ENCODE data around the gene CHDH.

The CHDH gene

DNA sequence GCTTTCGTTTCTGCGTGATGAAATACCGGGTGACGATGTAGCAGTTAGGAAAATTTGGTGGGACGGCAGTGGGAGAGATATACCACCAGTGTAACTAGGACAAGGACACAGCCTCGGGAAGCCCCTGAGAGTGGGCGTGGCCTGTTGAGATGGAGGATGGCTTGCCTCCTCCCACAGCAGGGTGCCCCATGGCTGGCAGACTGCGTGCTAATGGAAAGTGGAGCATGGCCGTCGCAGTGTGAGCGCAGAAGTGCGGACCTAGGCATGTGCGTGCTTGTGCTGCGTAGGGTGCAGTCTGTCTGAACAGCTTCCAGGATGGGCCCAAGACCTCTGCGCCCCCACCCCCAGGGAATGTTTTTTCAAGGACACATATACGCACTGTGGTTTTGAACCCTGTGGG lies 56.8 kb downstream of the CHDH start:
- no peak for DNase-seq (ENCODE audit: low spot score)

DNA sequence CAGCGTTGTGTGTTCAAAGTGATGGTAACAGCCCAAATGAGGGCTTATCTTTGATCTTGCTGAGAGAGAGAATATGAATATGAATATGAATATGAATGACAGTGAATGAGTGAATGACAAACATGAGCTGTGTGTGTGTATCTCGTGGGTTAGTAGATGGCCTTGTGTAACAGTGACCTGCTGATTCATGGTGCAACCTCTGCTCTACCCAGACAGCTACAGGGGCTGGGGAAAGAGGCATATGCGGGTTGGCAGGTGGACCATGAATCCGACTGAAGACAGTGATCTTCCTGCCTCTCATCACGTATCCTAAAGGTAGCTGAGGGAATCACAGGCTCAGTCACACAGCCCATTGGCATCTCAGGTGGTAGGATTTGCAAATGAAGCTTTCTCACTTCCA lies 58.2 kb downstream of the CHDH start:
- no peak for DNase-seq (ENCODE audit: low spot score)

DNA sequence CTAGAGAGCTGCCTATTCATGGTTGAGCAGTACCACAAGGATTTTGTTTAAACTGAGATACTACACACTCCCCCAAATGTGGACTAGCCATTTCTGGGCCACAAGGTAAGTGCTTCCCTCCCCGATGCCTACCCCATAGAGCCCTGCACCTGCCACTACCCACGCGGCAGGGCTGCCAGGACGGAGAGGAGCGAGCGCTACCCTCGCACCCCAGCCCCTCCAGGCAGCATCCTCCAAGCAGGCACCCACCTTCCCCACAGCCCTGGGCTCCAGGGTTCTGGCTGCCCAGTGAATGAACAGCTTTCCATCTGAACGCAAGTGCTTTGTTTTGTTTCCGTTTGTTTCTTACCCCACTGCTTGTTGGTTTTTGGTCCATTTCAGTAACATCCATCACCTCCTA lies 59.2 kb downstream of the CHDH start:
- no peak for DNase-seq (ENCODE audit: low spot score)

DNA sequence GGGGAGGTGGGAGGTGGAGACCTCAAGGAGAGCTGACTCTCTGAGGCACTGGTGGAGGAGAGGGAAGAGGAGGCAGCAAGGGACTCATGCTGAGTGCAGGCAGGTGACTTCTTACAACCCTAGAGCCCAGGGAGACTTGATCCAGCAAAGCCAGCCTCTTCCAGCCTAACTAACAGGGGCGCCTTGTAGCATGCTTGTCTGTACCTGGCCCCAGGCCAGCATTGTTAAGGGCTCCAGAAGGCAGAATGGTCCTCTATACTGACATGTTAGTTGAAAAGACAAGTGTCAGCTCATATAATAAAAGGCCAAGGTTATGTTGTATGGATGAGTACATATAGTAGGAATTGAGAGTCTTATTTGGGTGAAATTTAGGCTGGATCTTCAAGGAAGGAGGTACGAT lies 65.4 kb downstream of the CHDH start:
- no peak for DNase-seq (ENCODE audit: low spot score)

DNA sequence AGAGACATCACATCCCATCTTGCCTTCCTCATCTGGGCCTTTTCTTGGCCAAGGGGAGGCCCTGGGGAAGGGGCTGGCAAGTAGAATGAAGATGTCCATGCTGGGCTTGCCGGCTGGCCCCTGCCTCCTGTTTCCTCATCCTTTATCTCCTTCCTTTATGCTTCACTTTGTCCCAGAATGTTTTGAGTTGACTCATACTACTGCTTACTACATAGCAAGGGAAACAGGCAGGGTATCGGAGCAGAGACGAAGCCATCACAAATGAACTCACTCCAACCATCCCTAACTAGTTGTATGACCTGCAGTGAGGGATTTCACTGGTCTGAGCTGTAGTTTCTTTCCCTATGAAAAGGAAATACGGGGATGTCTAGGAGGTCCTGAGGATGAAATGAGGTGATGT lies 66.0 kb downstream of the CHDH start:
- no peak for DNase-seq (ENCODE audit: low spot score)

DNA sequence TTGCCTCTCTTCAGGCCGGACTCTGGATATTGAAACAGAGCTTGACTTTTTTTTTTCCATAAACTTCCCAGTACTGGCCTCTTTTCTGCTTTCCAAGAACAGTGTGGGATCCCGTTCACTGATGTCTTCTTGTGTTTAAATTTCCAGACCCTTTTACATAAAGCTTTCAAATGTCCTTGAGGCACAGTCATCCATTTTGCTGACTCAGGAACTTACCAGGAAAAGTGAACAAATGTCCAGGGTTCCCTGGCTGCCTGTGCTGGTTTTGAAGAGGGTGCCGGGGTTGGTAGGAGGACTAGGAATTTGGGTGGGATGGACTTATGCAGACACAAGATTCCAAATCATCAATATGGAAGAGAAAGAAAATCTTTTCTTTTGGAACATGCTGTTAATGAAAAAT lies 68.1 kb downstream of the CHDH start:
- no peak for DNase-seq (ENCODE audit: low spot score)

DNA sequence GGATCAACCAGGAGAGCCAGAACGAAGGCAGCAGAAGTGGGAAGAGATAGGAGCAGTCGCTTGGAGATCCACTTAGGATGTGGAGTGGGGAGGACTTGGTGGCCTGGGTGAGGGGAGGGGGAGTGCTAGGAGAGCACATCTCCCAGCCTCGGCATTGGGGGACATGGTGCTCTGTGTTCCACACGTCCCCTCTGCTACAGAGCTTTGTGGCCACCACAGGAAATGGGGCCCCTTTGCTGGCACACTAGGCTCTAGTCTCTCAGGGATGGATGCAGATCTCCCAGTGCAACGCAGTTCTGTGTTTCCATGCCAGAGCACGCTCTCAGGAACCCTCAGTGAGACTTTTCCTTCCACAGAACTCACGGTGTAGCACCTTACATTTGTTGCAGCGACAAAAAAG lies 68.8 kb downstream of the CHDH start:
- DNase-seq (ENCODE audit: low spot score), result no peak

DNA sequence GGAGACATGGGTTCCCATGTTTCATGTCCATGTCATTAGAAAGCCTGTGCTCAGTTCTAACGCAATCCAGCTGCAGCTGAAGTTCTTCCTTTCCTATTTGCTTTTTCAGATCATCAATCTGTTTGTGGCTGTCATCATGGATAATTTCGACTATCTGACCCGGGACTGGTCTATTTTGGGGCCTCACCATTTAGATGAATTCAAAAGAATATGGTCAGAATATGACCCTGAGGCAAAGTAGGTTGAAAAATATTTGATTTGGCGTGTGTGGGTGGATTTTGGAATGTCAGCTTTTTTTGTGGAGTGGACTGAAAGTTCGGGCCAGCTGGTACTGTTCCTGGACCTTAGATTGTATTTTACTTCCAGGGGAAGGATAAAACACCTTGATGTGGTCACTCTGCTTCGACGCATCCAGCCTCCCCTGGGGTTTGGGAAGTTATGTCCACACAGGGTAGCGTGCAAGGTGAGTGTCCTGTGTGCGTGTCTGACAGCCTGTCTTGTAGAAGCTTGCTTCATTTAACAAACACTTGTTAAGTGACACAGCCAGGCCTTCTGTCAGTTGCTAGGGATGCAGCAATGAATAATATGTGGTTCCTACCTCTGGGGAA lies 69.6 kb downstream of the CHDH start:
- no peak for DNase-seq (ENCODE audit: low spot score)

DNA sequence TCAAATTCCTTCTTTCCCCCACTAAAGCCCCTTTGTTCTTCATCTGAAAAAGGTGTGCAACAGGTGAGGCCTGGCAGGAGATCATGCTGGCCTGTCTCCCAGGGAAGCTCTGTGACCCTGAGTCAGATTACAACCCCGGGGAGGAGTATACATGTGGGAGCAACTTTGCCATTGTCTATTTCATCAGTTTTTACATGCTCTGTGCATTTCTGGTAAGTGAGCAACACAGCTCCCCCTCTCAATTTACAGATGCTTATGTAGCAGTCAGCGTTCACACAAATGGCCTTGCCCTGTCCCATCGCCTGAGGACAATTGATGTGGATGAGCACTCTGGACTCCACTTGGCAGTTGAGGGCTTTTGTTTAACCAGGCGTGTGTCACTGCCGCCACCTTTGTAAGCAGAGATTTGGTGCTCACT lies 70.4 kb downstream of the CHDH start:
- DNase-seq (ENCODE audit: low spot score), result no peak

DNA sequence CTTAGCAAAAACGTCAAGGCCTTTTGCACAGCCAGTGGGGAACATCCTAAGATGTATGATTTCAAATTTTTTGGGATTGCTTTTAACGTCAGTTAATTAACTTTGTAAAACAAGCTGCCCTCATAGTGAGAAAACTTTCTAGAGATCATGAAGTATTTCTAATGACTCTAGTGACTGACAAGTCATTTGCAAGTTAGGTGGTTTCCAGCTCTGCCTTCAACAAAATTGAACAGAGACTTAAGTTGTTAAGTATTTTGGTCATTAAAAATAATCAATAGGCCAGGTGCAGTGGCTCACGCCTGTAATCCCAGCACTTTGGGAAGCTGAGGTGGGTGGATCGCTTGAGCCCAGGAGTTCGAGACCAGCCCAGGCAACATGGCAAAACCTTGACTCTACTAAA lies 71.2 kb downstream of the CHDH start:
- DNase-seq (ENCODE audit: low spot score), result no peak

DNA sequence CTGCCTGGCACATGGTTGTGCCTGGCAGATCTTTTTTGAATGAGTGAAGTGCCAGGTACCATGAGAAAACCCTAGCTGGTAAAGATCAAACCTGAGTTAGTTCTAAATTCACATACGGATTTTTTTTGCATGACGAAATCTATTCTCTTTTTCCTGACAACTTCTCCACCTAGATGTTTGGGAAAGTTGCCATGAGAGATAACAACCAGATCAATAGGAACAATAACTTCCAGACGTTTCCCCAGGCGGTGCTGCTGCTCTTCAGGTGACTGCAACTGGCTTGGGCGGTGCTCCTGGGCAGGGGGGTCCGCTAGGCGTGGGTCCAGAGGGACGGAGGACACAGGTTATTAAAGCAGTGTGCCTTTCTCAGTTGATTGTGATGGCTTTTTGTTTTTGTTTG lies 71.8 kb downstream of the CHDH start:
- DNase-seq (ENCODE audit: low spot score), result no peak

DNA sequence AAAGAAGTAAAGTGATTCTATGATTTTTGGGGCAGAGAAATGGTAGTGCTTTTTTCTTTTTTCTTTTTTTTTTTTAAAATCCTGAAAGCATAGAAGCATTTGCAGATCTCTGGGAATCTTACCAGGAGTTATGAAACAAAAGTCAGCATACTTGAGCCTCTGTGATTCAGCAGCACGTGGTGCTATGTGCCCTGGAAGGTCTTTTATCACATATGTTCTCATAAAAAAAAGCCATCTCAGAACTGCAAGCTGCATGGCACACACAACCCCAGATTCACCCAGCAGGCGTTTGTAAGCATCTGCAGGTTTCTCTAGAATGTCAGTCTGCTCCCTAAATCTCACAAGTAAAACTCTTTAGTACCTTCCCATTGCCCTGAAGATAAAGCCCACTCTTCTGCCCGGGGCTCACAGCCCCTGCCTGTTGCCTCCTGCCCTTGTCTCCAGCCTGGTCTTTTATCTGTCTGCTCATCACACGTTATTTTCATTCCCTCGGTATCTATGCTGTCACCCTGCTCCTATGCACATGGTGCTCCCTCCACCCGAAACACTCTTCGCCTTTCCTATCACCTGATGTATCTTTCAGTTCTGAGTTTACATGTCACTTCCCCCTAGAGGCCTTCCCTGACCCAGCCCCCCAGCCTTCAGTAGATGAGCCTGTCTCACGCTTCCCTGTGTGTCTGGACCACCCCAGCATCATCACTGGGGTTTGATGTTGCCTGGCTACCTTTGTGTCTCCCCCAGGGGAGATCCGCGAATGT lies 72.4 kb downstream of the CHDH start:
- no peak for DNase-seq (ENCODE audit: low spot score)

DNA sequence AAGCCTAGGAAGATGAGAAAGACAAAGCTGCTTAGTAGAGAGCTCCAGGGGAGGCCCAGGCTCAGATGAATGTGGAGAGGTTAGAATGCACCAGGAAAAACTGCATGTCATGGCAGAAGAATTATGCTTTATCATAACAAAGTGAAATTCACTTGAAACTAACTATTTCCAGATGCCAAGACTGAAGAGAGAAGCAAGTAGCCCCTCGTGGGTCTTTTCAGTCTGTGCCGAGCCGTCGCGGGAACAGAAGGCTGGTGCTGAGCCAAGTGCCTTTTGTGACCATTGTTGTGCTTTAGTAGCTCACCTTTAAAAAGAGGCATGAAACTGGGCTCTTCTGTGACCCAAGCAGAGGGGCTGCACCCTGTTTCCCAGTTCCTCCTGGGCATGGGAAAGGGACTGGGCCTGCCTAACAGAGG lies 73.2 kb downstream of the CHDH start:
- DNase-seq (ENCODE audit: low spot score), result no peak

DNA sequence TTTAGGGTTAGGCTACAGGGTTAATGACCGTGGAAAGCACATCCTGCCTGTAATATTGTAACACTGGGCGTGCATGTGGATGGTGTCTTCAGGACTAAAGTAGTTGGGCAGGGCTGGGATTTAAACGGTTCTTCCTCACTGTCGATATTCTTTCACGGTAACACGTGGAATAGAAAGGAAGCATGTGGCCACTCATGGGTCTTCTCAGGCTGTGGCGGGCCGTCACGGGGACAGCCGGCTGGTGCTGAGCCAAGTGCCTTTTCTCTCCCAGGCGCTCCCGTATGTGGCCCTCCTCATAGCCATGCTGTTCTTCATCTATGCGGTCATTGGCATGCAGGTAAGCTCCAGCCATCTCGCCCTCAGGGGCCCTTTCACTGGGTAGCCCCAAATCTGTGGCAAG lies 73.7 kb downstream of the CHDH start:
- DNase-seq (ENCODE audit: low spot score), result no peak

DNA sequence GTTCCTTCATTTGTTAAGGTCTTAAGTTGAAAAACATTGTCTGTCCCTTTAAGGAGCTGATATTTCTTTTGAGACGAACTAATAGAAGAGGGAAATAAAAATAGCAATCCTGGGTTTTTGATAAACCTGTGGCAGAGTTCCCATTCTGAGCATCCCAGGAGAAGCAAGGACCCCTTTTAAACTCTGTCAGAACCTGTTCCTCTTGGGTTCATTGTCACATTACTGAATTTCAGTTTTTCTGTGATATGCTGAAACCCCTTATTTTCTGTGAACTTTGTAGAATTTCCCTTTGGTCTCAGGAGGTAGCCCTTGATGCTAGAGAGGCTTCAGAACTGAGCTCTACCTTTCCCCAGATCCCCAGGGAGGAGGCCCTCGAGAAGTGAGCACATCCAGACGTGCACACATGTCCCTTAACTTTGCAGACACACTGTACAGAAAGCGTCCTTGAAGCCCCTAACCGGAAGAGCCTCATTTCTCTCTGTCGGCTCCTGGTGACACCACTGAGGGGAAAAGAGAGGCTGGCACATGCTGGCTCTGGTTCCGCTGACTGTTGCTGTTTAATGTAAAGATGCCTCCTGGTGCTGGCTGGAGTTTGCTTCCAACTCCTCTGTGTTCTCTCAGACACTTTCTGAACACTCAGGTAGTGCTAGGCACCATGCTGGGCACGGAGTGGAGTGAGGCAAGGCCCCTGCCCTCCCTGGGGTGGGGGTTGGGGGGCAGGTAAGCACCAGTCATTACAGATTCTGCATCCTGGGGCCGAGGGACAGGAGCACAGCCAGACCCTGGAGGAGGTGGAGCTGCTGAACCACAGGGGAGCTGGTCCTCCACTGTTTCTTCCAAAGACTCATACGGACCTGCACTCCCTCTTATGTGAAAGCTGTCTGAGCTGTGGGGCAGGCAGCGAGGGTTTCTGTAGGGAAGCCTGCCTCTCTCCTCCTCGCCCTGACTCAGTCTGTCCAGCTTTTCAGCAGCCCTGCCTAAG lies 77.5 kb downstream of the CHDH start:
- no peak for DNase-seq (ENCODE audit: low spot score)

DNA sequence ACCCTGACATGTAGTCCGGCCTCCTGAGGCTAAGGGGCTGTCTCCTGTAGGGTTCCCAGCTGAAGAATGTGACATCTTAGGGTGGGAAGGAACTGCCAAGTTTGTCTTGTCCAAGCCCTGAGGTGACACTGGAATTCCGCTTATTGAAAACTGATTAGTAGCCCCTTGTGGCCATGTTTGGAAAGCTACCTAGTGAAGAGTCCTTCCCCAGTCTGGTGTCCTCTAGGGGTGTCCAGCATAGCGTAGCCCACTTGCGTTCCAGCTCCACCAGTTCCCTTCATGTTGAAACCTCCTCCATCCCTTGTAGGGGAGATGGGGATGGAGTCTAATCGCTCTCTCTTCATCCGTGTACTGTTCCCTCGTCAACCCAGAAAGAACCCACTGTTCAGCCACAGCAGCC lies 79.5 kb downstream of the CHDH start:
- DNase-seq (ENCODE audit: low spot score), result no peak

DNA sequence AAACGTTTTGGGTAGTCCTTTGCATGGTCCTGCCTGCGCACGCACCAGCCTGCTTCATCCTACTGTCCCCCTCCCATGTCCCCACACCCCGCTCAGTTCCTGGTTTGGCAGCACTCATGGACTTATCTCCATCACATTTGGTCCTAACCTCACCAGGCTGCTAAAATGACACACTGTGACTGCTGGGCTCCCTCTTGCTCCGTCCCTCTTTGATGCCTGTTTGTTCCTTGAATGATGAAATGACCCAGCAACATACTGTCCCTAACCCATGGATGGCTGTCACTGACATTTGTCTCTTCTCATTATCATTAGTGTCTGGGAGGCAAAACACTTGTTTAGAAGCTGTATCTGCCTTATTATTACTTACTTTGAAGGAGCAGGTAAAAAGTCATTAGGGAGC lies 80.5 kb downstream of the CHDH start:
- DNase-seq (ENCODE audit: low spot score), result no peak

DNA sequence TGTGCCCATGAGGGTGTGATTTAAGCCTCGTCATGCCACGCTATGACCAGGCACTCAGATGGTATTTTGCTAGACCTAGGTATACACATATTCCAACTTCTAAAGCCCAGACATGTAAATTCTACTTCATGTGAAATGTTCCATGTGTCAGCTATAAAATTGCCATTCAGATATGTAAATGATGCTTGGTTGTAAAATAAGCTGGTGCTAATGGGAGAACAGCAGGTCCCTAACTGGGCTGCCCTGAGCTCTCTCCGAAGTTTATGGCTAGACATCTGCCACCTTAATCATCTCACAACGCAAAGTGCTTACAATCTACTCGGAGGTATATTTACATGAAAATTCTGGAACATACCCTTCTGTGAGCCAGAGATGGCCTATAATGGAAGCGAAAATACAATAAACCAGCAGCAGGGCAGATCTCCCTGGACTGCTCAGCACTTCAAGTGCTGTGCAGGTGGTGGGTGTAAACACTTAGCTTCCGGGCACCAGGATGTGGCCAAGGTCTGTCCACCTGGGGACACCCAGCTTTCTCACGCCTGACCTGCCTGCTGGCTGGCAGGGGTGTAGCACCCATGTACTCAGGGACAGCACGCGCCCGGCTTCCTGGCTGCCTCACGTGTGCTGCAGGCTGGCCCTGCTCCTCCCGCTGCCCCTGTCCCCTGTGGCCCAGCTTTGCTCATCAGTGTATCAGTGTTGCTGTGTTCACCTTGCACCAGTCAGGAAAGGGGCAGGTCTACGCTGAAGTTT lies 82.0 kb downstream of the CHDH start:
- no peak for DNase-seq (ENCODE audit: low spot score)

DNA sequence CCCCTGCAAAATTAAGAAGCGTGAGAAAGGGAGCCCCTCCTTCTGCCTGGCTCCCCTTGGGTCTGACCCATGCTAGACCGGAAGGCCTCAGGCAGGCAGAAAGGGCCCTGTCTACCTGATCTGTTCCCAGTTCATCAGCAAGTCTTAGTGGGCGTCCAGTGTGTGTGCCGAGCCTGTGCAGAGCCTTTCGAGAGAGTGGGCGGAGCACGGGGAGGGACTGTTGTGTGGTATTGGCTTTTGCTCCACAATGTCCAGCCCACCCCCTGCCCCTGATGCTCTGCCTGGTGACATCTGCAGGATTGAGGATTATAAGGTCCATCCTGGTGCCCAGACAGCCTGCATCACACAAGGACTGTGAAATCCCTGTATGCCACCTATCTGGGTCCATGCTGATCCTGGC lies 82.9 kb downstream of the CHDH start:
- DNase-seq (ENCODE audit: low spot score), result no peak

All from hematopoietic multipotent progenitor cell treated with erythropoietin and hydrocortisone succinate and interleukin-3 and kit ligand, for 17 days (in vitro differentiated cells).